Loucy (cell line): ENCODE data around the gene RCAN2.

Experiments used
- H2AFZ ChIP-seq: fragments of 200-600 bp; sonication (generic); 2 replicates; pipeline ENCODE4 v1.6.0; 2016; ENCODE audit warnings: antibody characterized with exemption, mild to moderate bottlenecking, low read length, moderate library complexity
- H3F3A ChIP-seq: fragments of 200-600 bp; 2 replicates; pipeline ENCODE4 v1.6.0; 2016; ENCODE audit warnings: antibody characterized with exemption, low read depth, mild to moderate bottlenecking
- H3K27me3 ChIP-seq: fragments of 200-600 bp; sonication (generic); 2 replicates; pipeline ENCODE4 v1.6.1; 2014; ENCODE audit warnings: low read length, mild to moderate bottlenecking; ENCODE audit not compliant: insufficient read depth, poor library complexity, severe bottlenecking
- H3K36me3 ChIP-seq: fragments of 200-600 bp; sonication (generic); 2 replicates; pipeline ENCODE4 v1.6.1; 2016; ENCODE audit warnings: low read length; ENCODE audit not compliant: insufficient read depth
- H3K4me1 ChIP-seq: fragments of 200-600 bp; sonication (generic); 2 replicates; pipeline ENCODE4 v1.5.1; 2014; ENCODE audit warnings: low read length, mild to moderate bottlenecking; ENCODE audit not compliant: insufficient read depth, poor library complexity, severe bottlenecking
- H3K4me2 ChIP-seq: fragments of 200-600 bp; sonication (generic); 2 replicates; pipeline ENCODE4 v1.6.0; 2014; ENCODE audit warnings: antibody characterized with exemption, low read length, low read depth, mild to moderate bottlenecking; ENCODE audit not compliant: poor library complexity, severe bottlenecking
- H3K4me3 ChIP-seq: fragments of 200-600 bp; sonication (generic); 2 replicates; pipeline ENCODE4 v1.5.1; 2014; ENCODE audit warnings: low read length, mild to moderate bottlenecking, mixed read lengths; ENCODE audit not compliant: poor library complexity, severe bottlenecking
- H3K79me2 ChIP-seq: fragments of 200-600 bp; sonication (generic); 2 replicates; pipeline ENCODE4 v1.6.1; 2014; ENCODE audit warnings: low read length; ENCODE audit not compliant: insufficient read depth
- H3K9ac ChIP-seq: fragments of 200-600 bp; sonication (generic); 2 replicates; pipeline ENCODE4 v1.6.0; 2014; ENCODE audit warnings: mild to moderate bottlenecking, low read depth, low read length, moderate library complexity; ENCODE audit not compliant: poor library complexity, severe bottlenecking
- H3K9me2 ChIP-seq: fragments of 200-600 bp; sonication (generic); replicated peaks from 2 replicates; pipeline ENCODE4 v1.6.1; 2016; ENCODE audit warnings: low read depth, low read length, mixed read lengths
- H3K9me3 ChIP-seq: fragments of 200-600 bp; sonication (generic); 2 replicates; pipeline ENCODE4 v1.6.1; 2014; ENCODE audit warnings: mild to moderate bottlenecking, antibody characterized with exemption, low read length, low read depth; ENCODE audit not compliant: insufficient read depth
- H4K20me1 ChIP-seq: fragments of 200-600 bp; sonication (generic); 2 replicates; pipeline ENCODE4 v1.6.0; 2014; ENCODE audit warnings: antibody characterized with exemption, low read length, mild to moderate bottlenecking; ENCODE audit not compliant: insufficient read depth, poor library complexity, severe bottlenecking
- CTCF ChIP-seq: fragments of 200-600 bp; sonication (generic); conservative IDR thresholded peaks from 2 replicates; pipeline ENCODE4 v1.5.1; 2014; ENCODE audit warnings: mild to moderate bottlenecking, antibody characterized with exemption, low read length
- EZH2phosphoT487 ChIP-seq: fragments of 200-600 bp; IDR thresholded peaks from 2 replicates; pipeline ENCODE4 v1.6.1; 2018; ENCODE audit warnings: antibody characterized with exemption, mild to moderate bottlenecking, moderate library complexity, borderline replicate concordance

Gene RCAN2

GRCh38 chr6:46201702-46202101 lies 289.5 kb downstream of the RCAN2 start:
- Histone ChIP-seq H4K20me1 (no peaks in the 10 kb centered on the region), H3K4me1 (no peaks in the 10 kb centered on the region), H3K9me3 (no peaks in the 10 kb centered on the region), H3K27me3 (no peaks in the 10 kb centered on the region), H3K4me2 (no peak overlapping the region), H3K9ac (no peak overlapping the region), H3K4me3 (no peak overlapping the region), H3F3A (no peaks in the 10 kb centered on the region), H2AFZ (no peak overlapping the region), H3K36me3 (no peaks in the 10 kb centered on the region), H3K79me2 (no peaks in the 10 kb centered on the region), H3K9me2 (no peaks in the 10 kb centered on the region)
- TF ChIP-seq EZH2phosphoT487: no peak

DNA sequence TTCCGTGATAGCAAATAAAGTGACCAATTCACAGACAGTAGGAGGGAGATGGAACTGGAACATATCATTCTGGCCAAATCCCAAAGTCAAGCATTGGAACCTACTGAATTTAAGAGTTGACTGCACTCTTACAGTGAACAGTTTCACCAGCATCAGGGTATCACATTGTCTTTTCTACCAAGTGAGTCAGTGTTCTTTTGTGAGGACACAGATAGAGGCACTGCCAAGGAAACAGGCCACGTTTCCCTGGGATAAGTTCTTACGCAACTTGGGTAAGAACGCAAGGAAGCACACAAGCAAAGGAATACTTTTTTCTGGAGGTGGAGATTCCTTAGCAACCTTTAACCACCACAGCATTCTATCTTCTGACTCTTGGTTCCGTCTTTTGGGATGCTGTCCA lies 291.9 kb downstream of the RCAN2 start:
- H2AFZ ChIP-seq: no peak overlapping the region
- H3K27me3 ChIP-seq: no peaks in the 10 kb centered on the region
- no peaks in the 10 kb centered on the region for H3K4me1 ChIP-seq
- no peak overlapping the region for H3K4me3 ChIP-seq
- no peak overlapping the region for H3K9ac ChIP-seq
- H3K79me2 ChIP-seq: no peaks in the 10 kb centered on the region
- H3K4me2 ChIP-seq: no peak overlapping the region
- no peaks in the 10 kb centered on the region for H3K36me3 ChIP-seq
- no peak for TF ChIP-seq CTCF
- TF ChIP-seq EZH2phosphoT487: no peak
- H3K9me3 ChIP-seq: no peaks in the 10 kb centered on the region
- H3K9me2 ChIP-seq: no peaks in the 10 kb centered on the region
- no peaks in the 10 kb centered on the region for H3F3A ChIP-seq
- H4K20me1 ChIP-seq: no peaks in the 10 kb centered on the region

GRCh38 chr6:46191961-46192360 lies 299.3 kb downstream of the RCAN2 start:
- H2AFZ ChIP-seq: no peak overlapping the region

More at GRCh38 chr6:46191961-46192360, 299.3 kb downstream of the RCAN2 start:
- TF ChIP-seq CTCF (no peak), EZH2phosphoT487 (no peak)
- H3K9ac ChIP-seq: no peak overlapping the region
- no peaks in the 10 kb centered on the region for H3K4me1 ChIP-seq
- no peak overlapping the region for H3K4me3 ChIP-seq
- H4K20me1 ChIP-seq: no peaks in the 10 kb centered on the region
- no peak overlapping the region for H3K4me2 ChIP-seq
- H3K36me3 ChIP-seq: no peaks in the 10 kb centered on the region
- no peaks in the 10 kb centered on the region for H3K27me3 ChIP-seq
- no peaks in the 10 kb centered on the region for H3F3A ChIP-seq
- no peaks in the 10 kb centered on the region for H3K79me2 ChIP-seq
- H3K9me3 ChIP-seq: no peaks in the 10 kb centered on the region
- H3K9me2 ChIP-seq: no peaks in the 10 kb centered on the region
